Measurements from ENCODE around the gene OMP.

Gene OMP

GRCh38 chr11:77074626-77075221 is 27.9 kb upstream of the OMP start:
- Histone ChIP-seq H3K27me3 (ENCODE audit: control insufficient read depth in 2 of 2, insufficient read depth in 2 of 2, low read length in 2 of 2) (no peaks in the 10 kb centered on the region), H3K27ac (ENCODE audit: low read depth in 2 of 2, low read length in 2 of 2) (peak overlapping the region; percentile 96 to 99), H3K9ac (ENCODE audit: low read depth in 1 of 2, low read length in 2 of 2) (peak overlapping the region; percentile 56 to 84), H3K9me3 (ENCODE audit: control insufficient read depth in 2 of 2, low read length in 2 of 2) (no peaks in the 10 kb centered on the region), H3K36me3 (ENCODE audit: control insufficient read depth in 2 of 2, insufficient read depth in 2 of 2, low read length in 2 of 2) (peaks cover 5 to 6% of the 10 kb centered on the region in 2 donors), H3K4me3 (ENCODE audit: low read length in 2 of 2) (peak overlapping the region; percentile 1 to 46), H3K4me1 (ENCODE audit: control insufficient read depth in 2 of 2, insufficient read depth in 2 of 2, low read length in 2 of 2) (peaks cover 55 to 68% of the 10 kb centered on the region in 2 donors)

GRCh38 chr11:77075425-77075905 is 27.2 kb upstream of the OMP start:
- H3K9me3 ChIP-seq (ENCODE audit: control insufficient read depth in 2 of 2, low read length in 2 of 2): no peaks in the 10 kb centered on the region
- H3K9ac ChIP-seq (ENCODE audit: low read depth in 1 of 2, low read length in 2 of 2): peak overlapping the region; percentile 38 to 84
- H3K4me3 ChIP-seq (ENCODE audit: low read length in 2 of 2): peak overlapping the region; percentile 11 to 46
- no peaks in the 10 kb centered on the region for H3K27me3 ChIP-seq (ENCODE audit: control insufficient read depth in 2 of 2, insufficient read depth in 2 of 2, low read length in 2 of 2)
- H3K36me3 ChIP-seq (ENCODE audit: control insufficient read depth in 2 of 2, insufficient read depth in 2 of 2, low read length in 2 of 2): peaks cover 6 to 9% of the 10 kb centered on the region in 2 donors
- peak overlapping the region; percentile 96 to 99 for H3K27ac ChIP-seq (ENCODE audit: low read depth in 2 of 2, low read length in 2 of 2)
- H3K4me1 ChIP-seq (ENCODE audit: control insufficient read depth in 2 of 2, insufficient read depth in 2 of 2, low read length in 2 of 2): peaks cover 54 to 61% of the 10 kb centered on the region in 2 donors

- H3K27me3 ChIP-seq (ENCODE audit: control insufficient read depth in 2 of 2, insufficient read depth in 2 of 2, low read length in 2 of 2): no peaks in the 10 kb centered on the region
- H3K4me3 ChIP-seq (ENCODE audit: low read length in 2 of 2): no peak overlapping the region
- H3K4me1 ChIP-seq (ENCODE audit: control insufficient read depth in 2 of 2, insufficient read depth in 2 of 2, low read length in 2 of 2): peaks cover 50 to 55% of the 10 kb centered on the region in 2 donors
- peaks cover 2 to 19% of the 10 kb centered on the region in 2 donors for H3K36me3 ChIP-seq (ENCODE audit: control insufficient read depth in 2 of 2, insufficient read depth in 2 of 2, low read length in 2 of 2)
- no peaks in the 10 kb centered on the region for H3K9me3 ChIP-seq (ENCODE audit: control insufficient read depth in 2 of 2, low read length in 2 of 2)
- no peak overlapping the region for H3K27ac ChIP-seq (ENCODE audit: low read depth in 2 of 2, low read length in 2 of 2)
- no peak overlapping the region for H3K9ac ChIP-seq (ENCODE audit: low read depth in 1 of 2, low read length in 2 of 2)
Observed at GRCh38 chr11:77079666-77080065, 23.0 kb upstream of the OMP start.

DNA sequence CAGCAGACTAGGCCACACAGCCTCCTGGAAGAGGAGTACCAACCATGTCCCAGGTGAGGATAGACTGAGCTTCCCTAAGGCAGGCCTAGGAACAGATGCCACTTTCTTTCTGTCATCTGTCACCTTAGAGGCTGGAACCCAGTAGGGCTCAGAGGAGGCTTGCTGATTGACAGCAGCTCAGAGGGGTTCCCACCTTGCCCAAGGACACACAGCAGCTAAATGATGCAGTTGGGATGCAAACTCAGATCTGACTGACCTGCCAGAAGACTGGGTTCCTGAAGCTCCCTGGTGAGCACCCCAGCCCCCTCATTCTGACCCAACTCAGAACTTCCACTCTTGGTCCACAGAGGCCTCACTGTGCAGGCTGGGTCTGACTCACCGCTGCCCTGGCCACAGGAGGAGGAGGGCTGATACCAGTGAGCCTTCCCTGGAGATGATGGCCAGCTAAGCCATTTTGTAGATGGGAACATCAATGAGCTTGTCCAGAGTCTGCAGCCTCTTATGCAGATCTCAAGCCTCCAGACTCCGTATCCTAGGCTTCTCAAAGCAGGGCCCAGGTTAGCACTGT is 21.9 kb upstream of the OMP start:
- H3K9ac ChIP-seq (ENCODE audit: low read depth in 1 of 2, low read length in 2 of 2): peak overlapping the region; percentile 2 to 32
- H3K9me3 ChIP-seq (ENCODE audit: control insufficient read depth in 2 of 2, low read length in 2 of 2): no peaks in the 10 kb centered on the region
- H3K36me3 ChIP-seq (ENCODE audit: control insufficient read depth in 2 of 2, insufficient read depth in 2 of 2, low read length in 2 of 2): peaks cover 3 to 26% of the 10 kb centered on the region in 2 donors
- peaks cover 46 to 55% of the 10 kb centered on the region in 2 donors for H3K4me1 ChIP-seq (ENCODE audit: control insufficient read depth in 2 of 2, insufficient read depth in 2 of 2, low read length in 2 of 2)
- H3K27ac ChIP-seq (ENCODE audit: low read depth in 2 of 2, low read length in 2 of 2): no peak overlapping the region
- no peaks in the 10 kb centered on the region for H3K27me3 ChIP-seq (ENCODE audit: control insufficient read depth in 2 of 2, insufficient read depth in 2 of 2, low read length in 2 of 2)
- no peak overlapping the region for H3K4me3 ChIP-seq (ENCODE audit: low read length in 2 of 2)

- peaks cover 53 to 55% of the 10 kb centered on the region in 2 donors for H3K4me1 ChIP-seq (ENCODE audit: control insufficient read depth in 2 of 2, insufficient read depth in 2 of 2, low read length in 2 of 2)
- H3K27ac ChIP-seq (ENCODE audit: low read depth in 2 of 2, low read length in 2 of 2): peak overlapping the region; percentile 81 to 83
- H3K9ac ChIP-seq (ENCODE audit: low read depth in 1 of 2, low read length in 2 of 2): peak overlapping the region; percentile 28 to 72
- H3K27me3 ChIP-seq (ENCODE audit: control insufficient read depth in 2 of 2, insufficient read depth in 2 of 2, low read length in 2 of 2): no peaks in the 10 kb centered on the region
- H3K9me3 ChIP-seq (ENCODE audit: control insufficient read depth in 2 of 2, low read length in 2 of 2): no peaks in the 10 kb centered on the region
- no peak overlapping the region for H3K4me3 ChIP-seq (ENCODE audit: low read length in 2 of 2)
- peaks cover 5 to 26% of the 10 kb centered on the region in 2 donors for H3K36me3 ChIP-seq (ENCODE audit: control insufficient read depth in 2 of 2, insufficient read depth in 2 of 2, low read length in 2 of 2)
Observed at GRCh38 chr11:77081381-77081851, 21.2 kb upstream of the OMP start.

- peak overlapping the region; percentile 63 to 72 for H3K9ac ChIP-seq (ENCODE audit: low read depth in 1 of 2, low read length in 2 of 2)
- no peaks in the 10 kb centered on the region for H3K27me3 ChIP-seq (ENCODE audit: control insufficient read depth in 2 of 2, insufficient read depth in 2 of 2, low read length in 2 of 2)
- peaks cover 5 to 26% of the 10 kb centered on the region in 2 donors for H3K36me3 ChIP-seq (ENCODE audit: control insufficient read depth in 2 of 2, insufficient read depth in 2 of 2, low read length in 2 of 2)
- H3K27ac ChIP-seq (ENCODE audit: low read depth in 2 of 2, low read length in 2 of 2): peak overlapping the region; percentile 81 to 83
- H3K4me3 ChIP-seq (ENCODE audit: low read length in 2 of 2): no peak overlapping the region
- H3K4me1 ChIP-seq (ENCODE audit: control insufficient read depth in 2 of 2, insufficient read depth in 2 of 2, low read length in 2 of 2): peaks cover 59 to 61% of the 10 kb centered on the region in 2 donors
- H3K9me3 ChIP-seq (ENCODE audit: control insufficient read depth in 2 of 2, low read length in 2 of 2): no peaks in the 10 kb centered on the region
Observed at GRCh38 chr11:77081976-77082836, 20.4 kb upstream of the OMP start.

GRCh38 chr11:77082838-77083565 is 19.6 kb upstream of the OMP start:
- no peak overlapping the region for H3K4me3 ChIP-seq (ENCODE audit: low read length in 2 of 2)
- peak overlapping the region; percentile 63 to 72 for H3K9ac ChIP-seq (ENCODE audit: low read depth in 1 of 2, low read length in 2 of 2)
- peak overlapping the region; percentile 81 to 83 for H3K27ac ChIP-seq (ENCODE audit: low read depth in 2 of 2, low read length in 2 of 2)
- H3K27me3 ChIP-seq (ENCODE audit: control insufficient read depth in 2 of 2, insufficient read depth in 2 of 2, low read length in 2 of 2): no peaks in the 10 kb centered on the region
- H3K36me3 ChIP-seq (ENCODE audit: control insufficient read depth in 2 of 2, insufficient read depth in 2 of 2, low read length in 2 of 2): peaks cover 9 to 28% of the 10 kb centered on the region in 2 donors
- peaks cover 67 to 69% of the 10 kb centered on the region in 2 donors for H3K4me1 ChIP-seq (ENCODE audit: control insufficient read depth in 2 of 2, insufficient read depth in 2 of 2, low read length in 2 of 2)
- no peaks in the 10 kb centered on the region for H3K9me3 ChIP-seq (ENCODE audit: control insufficient read depth in 2 of 2, low read length in 2 of 2)

- peak overlapping the region; percentile 14 to 72 for H3K9ac ChIP-seq (ENCODE audit: low read depth in 1 of 2, low read length in 2 of 2)
Observed at GRCh38 chr11:77083566-77084245, 18.9 kb upstream of the OMP start.

GRCh38 chr11:77084581-77085191 is 18.0 kb upstream of the OMP start:
- H3K9me3 ChIP-seq (ENCODE audit: control insufficient read depth in 2 of 2, low read length in 2 of 2): no peaks in the 10 kb centered on the region
- peaks cover 82 to 85% of the 10 kb centered on the region in 2 donors for H3K4me1 ChIP-seq (ENCODE audit: control insufficient read depth in 2 of 2, insufficient read depth in 2 of 2, low read length in 2 of 2)
- no peak overlapping the region for H3K4me3 ChIP-seq (ENCODE audit: low read length in 2 of 2)
- H3K9ac ChIP-seq (ENCODE audit: low read depth in 1 of 2, low read length in 2 of 2): peak overlapping the region in 1 of 2 donors; percentile 72
- no peaks in the 10 kb centered on the region for H3K27me3 ChIP-seq (ENCODE audit: control insufficient read depth in 2 of 2, insufficient read depth in 2 of 2, low read length in 2 of 2)
- peak overlapping the region; percentile 39 to 81 for H3K27ac ChIP-seq (ENCODE audit: low read depth in 2 of 2, low read length in 2 of 2)
- H3K36me3 ChIP-seq (ENCODE audit: control insufficient read depth in 2 of 2, insufficient read depth in 2 of 2, low read length in 2 of 2): peaks cover 9 to 36% of the 10 kb centered on the region in 2 donors

More at GRCh38 chr11:77083566-77084245, 18.9 kb upstream of the OMP start:
- Histone ChIP-seq H3K9me3 (ENCODE audit: control insufficient read depth in 2 of 2, low read length in 2 of 2) (no peaks in the 10 kb centered on the region), H3K4me3 (ENCODE audit: low read length in 2 of 2) (no peak overlapping the region), H3K4me1 (ENCODE audit: control insufficient read depth in 2 of 2, insufficient read depth in 2 of 2, low read length in 2 of 2) (peaks cover 74 to 76% of the 10 kb centered on the region in 2 donors), H3K27ac (ENCODE audit: low read depth in 2 of 2, low read length in 2 of 2) (peak overlapping the region; percentile 81 to 83), H3K36me3 (ENCODE audit: control insufficient read depth in 2 of 2, insufficient read depth in 2 of 2, low read length in 2 of 2) (peaks cover 9 to 30% of the 10 kb centered on the region in 2 donors), H3K27me3 (ENCODE audit: control insufficient read depth in 2 of 2, insufficient read depth in 2 of 2, low read length in 2 of 2) (no peaks in the 10 kb centered on the region)

Data from mucosa of rectum (tissue), 2 donors.